ENCODE measurements around the gene UACA. TPM values are rescaled to one million over a fixed set of nuclear protein-coding genes. Genes with fewer than 3 reads are reported as not detected.

UACA gene
- total and polyA plus RNA-seq, 9 of the 15 experiments (the other 6 are each of a cell fraction or from before 2014, with no cell fraction given), result 0.06 to 0.33 (median 0.15) TPM; not detected in 5

GRCh38 chr15:70723927-70724326 lies 39.4 kb downstream of the UACA start:
- H3K4me2 ChIP-seq (ENCODE audit: insufficient read depth, low read length), result no peak overlapping the region
- no peaks in the 10 kb centered on the region for H3K4me1 ChIP-seq (replicated peaks in 1 of 2; ENCODE audit: control insufficient read depth in 2 of 2, insufficient read depth in 2 of 2, low read length in 2 of 2)
- H3K4me3 ChIP-seq, result no peak overlapping the region
- no peak overlapping the region for H3K9ac ChIP-seq (ENCODE audit: insufficient read depth in 1 of 2, low read depth in 2 of 2, low read length in 2 of 2)
- ChIA-PET CTCF (ENCODE audit: low intra/inter-chr PET ratio) (interaction anchor here (0.7 to 1.3 kb wide), 2 partner anchors 44 to 1243 kb away, joined by 4 to 8 read pairs; no protein-coding TSS in a partner anchor), POLR2A (interaction anchor here (0.7 kb wide), 1 partner anchor 55 kb away, joined by 3 read pairs; no protein-coding TSS in a partner anchor)
- no peaks in the 10 kb centered on the region for H3K9me3 ChIP-seq (replicated peaks; ENCODE audit: control insufficient read depth, insufficient read depth, low read depth, low read length)
- FAIRE-seq (no peak), ATAC-seq (no peak), DNase-seq (ENCODE audit: extremely low read depth in 1 of 4, low spot score in 3 of 4) (no peak)
- H3K27ac ChIP-seq (ENCODE audit: extremely low read depth, low read depth, low read length), result no peak overlapping the region
- H3K79me2 ChIP-seq (ENCODE audit: control insufficient read depth, insufficient read depth, low read length), result no peaks in the 10 kb centered on the region
- in situ Hi-C loops (cut with MboI) (no loop called here), intact Hi-C loops (cut with micrococcal nuclease) (loop anchor here (10.0 kb wide), 1 partner anchor 1249 kb away; no protein-coding TSS in a partner anchor)
- H3K9me1 ChIP-seq (ENCODE audit: control insufficient read depth, insufficient read depth, low read length), result no peaks in the 10 kb centered on the region
- no peaks in the 10 kb centered on the region for H4K20me1 ChIP-seq (replicated peaks; ENCODE audit: control insufficient read depth, insufficient read depth, low read length)
- H3K27me3 ChIP-seq (ENCODE audit: control insufficient read depth in 2 of 2, insufficient read depth in 2 of 2, low read length in 2 of 2), result no peaks in the 10 kb centered on the region
- no peaks in the 10 kb centered on the region for H3K36me3 ChIP-seq (ENCODE audit: control insufficient read depth, insufficient read depth, low read length)
- H2AFZ ChIP-seq (ENCODE audit: low read depth, low read length), result no peak overlapping the region
- TF ChIP-seq BRD4 (IDR thresholded peaks at IDR 0.05) (no peak), GATA2 (CRISPR knock-in tag; IDR thresholded peaks at IDR 0.05) (no peak), REST (IDR thresholded peaks at IDR 0.05; ENCODE audit: borderline replicate concordance) (no peak), REST (CRISPR knock-in tag; IDR thresholded peaks at IDR 0.05; ENCODE audit: low read depth) (no peak), ZKSCAN8 (CRISPR knock-in tag; IDR thresholded peaks at IDR 0.05) (no peak), ZNF696 (CRISPR knock-in tag; conservative IDR thresholded peaks at IDR 0.05) (no peak), TRIM25 (IDR thresholded peaks at IDR 0.05; ENCODE audit: borderline replicate concordance) (no peak), MBD2 (IDR thresholded peaks at IDR 0.05; ENCODE audit: borderline replicate concordance, low read depth) (no peak), KLF16 (IDR thresholded peaks at IDR 0.05) (no peak), NCOR1 (IDR thresholded peaks at IDR 0.05) (no peak), MCM5 (IDR thresholded peaks at IDR 0.05; ENCODE audit: low read depth) (no peak), MXI1 (IDR thresholded peaks at IDR 0.05; ENCODE audit: low read depth, low read length) (no peak)
- WGBS (ENCODE audit: insufficient coverage, low coverage, missing lambda C conversion rate), result 0% methylated on average over 2 of the region's 2 CpGs
- BruUV-seq (replicated peaks), result no TSS peak

Measured in K562 (cell line).